GM21447 (cell line): Measurements from ENCODE around the gene PRKCD.

ENCODE experiments used
- ATAC-seq: cut with Tn5 transposase; IDR thresholded peaks from one replicate; pipeline ENCODE4 v1.9.1; 2021; ENCODE audit not compliant: unreplicated experiment

Gene PRKCD

GRCh38 chr3:53188720-53189119 is 27.7 kb downstream of the PRKCD start:
- no peak for ATAC-seq

- no peak for ATAC-seq
These were observed 28.3 kb downstream of the PRKCD start for GRCh38 chr3:53189276-53189675.

GRCh38 chr3:53190659-53191058 is 29.6 kb downstream of the PRKCD start:
- peak; percentile 53 for ATAC-seq

GRCh38 chr3:53191836-53192480 is 30.9 kb downstream of the PRKCD start:
- ATAC-seq = no peak

DNA sequence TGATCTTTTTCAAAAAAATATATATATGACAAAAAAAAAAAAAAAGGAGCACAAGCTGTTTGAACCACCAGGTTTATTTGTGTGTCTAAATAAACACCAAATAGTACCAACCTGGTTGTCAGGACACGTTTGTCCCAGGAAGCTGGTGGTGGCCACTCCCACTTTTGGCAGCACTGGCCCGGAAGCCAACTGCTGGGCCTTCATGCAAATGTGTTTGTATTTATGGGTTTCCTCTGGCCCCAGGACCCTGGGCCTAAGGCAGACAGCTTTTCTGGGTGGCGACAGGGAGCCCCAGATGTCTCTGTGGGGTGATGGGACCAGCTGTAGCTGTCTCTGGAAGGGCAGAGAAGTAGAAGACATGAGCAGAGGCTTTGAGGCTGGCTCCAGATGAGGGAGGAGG is 31.6 kb downstream of the PRKCD start:
- ATAC-seq = peak; percentile 51

GRCh38 chr3:53193466-53194209 is 32.6 kb downstream of the PRKCD start:
- ATAC-seq = no peak

GRCh38 chr3:53194210-53195065 is 33.4 kb downstream of the PRKCD start:
- ATAC-seq = no peak

- no peak for ATAC-seq
These were observed 34.0 kb downstream of the PRKCD start for GRCh38 chr3:53195066-53195450.

GRCh38 chr3:53195602-53196574 is 34.9 kb downstream of the PRKCD start:
- ATAC-seq = no peak

DNA sequence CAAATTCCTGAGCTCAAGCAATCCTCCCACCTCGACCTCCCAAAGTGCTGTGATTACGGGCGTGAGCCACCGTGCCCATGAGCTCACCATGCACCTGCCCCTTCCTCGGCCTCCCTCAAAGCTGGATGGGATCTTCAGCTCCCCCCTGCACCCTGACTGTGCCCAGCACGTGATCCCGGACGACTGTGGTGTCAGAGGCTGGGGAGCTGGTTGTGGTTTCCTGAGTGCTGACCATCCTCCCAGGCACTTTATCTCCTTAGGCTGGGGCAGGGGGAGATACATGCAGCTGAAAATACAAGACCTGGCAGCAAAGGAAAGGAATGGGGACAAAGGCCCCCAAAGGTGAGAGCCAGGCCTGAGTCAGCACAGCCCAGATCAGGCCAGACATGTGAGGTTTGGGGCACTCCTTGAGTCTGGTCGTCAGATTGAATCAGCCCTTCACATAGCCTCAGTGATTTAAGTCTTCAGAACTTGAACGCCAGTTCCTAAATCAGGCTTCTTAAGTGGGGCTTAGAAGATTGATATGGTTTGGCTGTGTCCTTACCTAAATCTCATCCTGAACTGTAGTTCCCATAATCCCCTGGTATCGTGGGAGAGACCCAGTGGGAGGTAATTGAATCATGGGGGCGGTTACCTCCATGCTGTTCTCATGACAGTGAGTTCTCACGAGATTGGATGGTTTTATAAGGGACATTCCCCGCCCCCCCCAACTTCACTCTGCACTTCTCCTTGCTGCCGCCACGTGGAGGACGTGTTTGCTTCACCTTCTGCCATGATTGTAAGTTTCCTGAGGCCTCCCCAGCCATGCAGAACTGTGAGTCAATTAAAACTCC is 35.8 kb downstream of the PRKCD start:
- ATAC-seq = no peak

GRCh38 chr3:53198256-53198977 is 37.4 kb downstream of the PRKCD start:
- ATAC-seq = no peak

DNA sequence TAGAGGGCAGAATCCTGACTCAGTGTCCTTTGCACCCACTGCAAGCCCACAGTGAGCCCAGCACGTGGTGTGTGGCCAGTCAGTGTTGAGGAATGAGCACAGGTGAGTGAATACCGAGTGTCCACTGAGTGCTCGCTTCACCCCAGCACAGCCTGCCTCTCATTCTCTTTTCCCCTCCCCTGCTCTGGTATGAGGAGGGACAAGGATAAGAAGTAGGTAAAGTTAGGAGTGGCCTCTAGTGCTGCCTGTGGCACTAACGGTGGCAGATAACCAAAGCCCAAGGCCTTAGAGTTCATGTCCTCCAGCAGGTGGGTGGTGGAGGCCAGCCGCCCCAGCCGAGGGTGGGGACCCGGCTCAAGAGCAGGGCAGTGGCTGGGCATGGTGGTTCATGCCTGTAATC is 38.0 kb downstream of the PRKCD start:
- no peak for ATAC-seq

DNA sequence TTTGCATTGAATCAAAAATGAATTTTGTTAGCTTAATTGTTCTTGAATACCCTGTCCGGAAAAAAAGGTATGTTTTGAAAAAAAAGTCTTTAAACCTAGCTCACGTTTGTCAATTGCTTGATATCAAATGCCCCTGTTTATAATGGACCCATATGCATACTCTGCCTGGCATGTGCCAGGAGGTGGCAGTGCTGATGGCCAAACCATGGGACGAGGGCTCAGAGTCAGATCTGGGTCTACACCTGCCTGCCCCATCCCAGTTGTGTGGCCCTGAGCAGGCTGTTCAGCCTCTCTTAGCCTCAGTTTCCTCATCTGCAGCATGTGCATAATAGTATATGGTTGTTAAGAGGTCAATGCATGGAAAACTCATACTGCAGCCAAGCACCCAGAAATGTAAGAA is 38.8 kb downstream of the PRKCD start:
- ATAC-seq = no peak

DNA sequence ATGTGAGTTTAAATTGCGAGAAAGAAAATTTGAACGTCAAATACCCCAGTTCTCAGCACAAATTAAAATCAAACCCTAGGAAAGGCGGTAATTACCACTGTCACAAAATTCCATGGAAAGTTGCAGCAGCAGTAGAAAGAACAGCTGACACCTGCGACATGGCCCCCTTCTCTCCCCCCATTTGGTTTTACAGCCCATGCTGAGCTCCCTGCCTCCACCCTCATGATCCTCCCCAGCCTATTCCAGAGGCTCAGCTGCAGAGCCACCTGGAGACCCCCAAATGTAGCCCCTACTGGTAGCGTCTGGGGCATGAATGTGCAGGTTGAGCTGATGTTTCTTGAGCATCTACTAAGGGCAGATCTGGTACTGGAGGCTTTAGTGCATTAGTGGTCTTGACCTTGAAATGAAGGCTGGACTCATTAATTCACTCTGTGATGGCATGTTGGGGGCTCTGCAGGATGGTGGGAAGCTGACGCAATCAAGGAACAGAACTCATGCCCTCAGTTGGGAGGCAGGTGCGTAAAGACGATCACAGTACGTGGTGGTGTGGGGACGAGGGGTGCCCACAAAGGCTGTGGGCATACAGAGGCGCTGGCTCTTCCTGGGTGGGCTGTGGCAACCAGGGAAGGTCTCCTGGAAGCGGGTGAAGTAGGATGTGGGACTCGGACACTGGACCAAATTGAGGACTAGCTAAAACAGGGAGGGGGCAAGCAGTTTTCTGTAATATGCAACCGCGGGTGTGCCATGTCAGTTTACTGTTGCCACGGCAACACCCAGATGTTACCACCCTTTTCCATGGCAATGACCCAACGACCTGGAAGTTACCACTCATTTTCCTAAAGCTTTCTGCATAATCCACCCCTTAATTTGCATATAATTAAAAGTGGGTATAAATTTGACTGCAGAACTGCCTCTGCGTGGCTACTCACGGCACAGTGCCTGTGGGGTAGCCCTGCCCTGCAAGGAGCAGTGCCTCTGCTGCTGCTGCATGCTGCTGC is 39.8 kb downstream of the PRKCD start:
- no peak for ATAC-seq

DNA sequence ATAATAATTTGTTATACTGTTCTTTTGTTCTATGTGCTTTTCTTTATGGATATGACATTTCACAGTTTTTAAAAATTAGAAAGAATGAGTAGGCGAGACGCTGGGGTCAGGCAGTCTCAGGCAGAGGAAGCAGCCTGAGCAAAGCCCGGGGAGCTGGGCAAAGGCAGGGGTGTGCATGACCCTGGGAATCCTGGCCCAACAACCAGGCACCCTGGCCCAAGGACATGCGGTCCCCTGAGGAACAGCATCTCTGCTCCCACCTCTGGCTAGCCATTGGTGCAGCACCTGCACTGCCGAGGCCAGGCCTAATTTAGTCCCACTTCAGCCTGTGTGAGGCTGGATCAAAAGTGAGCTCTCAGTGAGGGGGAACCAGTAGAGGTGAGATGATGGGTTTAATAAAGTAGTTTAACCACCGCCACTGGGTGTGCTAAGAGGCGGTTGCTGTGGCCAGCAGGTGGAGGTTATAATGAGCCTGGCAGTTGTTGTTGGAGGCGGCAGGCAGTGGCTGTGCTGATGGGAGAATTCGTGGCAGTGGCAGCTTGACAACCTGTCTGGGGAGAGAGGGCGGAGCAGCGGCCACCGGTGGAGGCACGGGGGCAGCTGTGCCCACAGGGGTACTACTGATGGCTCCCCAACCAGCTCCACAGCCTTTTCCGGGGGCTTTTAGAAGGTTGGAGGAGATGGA is 41.5 kb downstream of the PRKCD start:
- no peak for ATAC-seq

- ATAC-seq = no peak
These were observed 51.0 kb downstream of the PRKCD start for GRCh38 chr3:53211706-53212702.
